ENCODE data around the gene VGLL2. TPM values are rescaled to one million over a fixed set of nuclear protein-coding genes. Genes with fewer than 3 reads are reported as not detected.

VGLL2 gene
- total RNA-seq, 1 donor from 2014 or later = not detected

- Mint-ChIP-seq H3K9me3 (no peaks in the 10 kb centered on the region), H3K27me3 (peaks cover 63% of the 10 kb centered on the region), H3K27ac (no peak overlapping the region), H3K36me3 (ENCODE audit: low read depth) (no peaks in the 10 kb centered on the region), H3K4me3 (no peak overlapping the region), H3K4me1 (peaks cover 15% of the 10 kb centered on the region)
- ChIA-PET POLR2A (no interaction called here), CTCF (no interaction called here)
- TF ChIP-seq, protein P1, sequence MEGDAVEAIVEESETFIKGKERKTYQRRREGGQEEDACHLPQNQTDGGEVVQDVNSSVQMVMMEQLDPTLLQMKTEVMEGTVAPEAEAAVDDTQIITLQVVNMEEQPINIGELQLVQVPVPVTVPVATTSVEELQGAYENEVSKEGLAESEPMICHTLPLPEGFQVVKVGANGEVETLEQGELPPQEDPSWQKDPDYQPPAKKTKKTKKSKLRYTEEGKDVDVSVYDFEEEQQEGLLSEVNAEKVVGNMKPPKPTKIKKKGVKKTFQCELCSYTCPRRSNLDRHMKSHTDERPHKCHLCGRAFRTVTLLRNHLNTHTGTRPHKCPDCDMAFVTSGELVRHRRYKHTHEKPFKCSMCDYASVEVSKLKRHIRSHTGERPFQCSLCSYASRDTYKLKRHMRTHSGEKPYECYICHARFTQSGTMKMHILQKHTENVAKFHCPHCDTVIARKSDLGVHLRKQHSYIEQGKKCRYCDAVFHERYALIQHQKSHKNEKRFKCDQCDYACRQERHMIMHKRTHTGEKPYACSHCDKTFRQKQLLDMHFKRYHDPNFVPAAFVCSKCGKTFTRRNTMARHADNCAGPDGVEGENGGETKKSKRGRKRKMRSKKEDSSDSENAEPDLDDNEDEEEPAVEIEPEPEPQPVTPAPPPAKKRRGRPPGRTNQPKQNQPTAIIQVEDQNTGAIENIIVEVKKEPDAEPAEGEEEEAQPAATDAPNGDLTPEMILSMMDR (IDR thresholded peaks at IDR 0.05) = no peak
- DNase-seq (no peak), ATAC-seq (ENCODE audit: low read depth) (no peak)
- intact Hi-C loops (cut with micrococcal nuclease) = no loop called here
Observed at GRCh38 chr6:117266257-117267053, 1.1 kb downstream of the VGLL2 start.

- intact Hi-C loops (cut with micrococcal nuclease) = no loop called here
- CTCF ChIA-PET = no interaction called here
- Mint-ChIP-seq H3K4me1 (peaks cover 15% of the 10 kb centered on the region), H3K27ac (no peak overlapping the region), H3K27me3 (peaks cover 60% of the 10 kb centered on the region), H3K9me3 (no peaks in the 10 kb centered on the region), H3K36me3 (ENCODE audit: low read depth) (no peaks in the 10 kb centered on the region), H3K4me3 (no peak overlapping the region)
- ATAC-seq (ENCODE audit: low read depth) (no peak), DNase-seq (no peak)
- TF ChIP-seq, protein P1 (IDR thresholded peaks at IDR 0.05) = no peak
- POLR2A ChIA-PET = no interaction called here
Observed at GRCh38 chr6:117267054-117267347, 1.6 kb downstream of the VGLL2 start.

DNA sequence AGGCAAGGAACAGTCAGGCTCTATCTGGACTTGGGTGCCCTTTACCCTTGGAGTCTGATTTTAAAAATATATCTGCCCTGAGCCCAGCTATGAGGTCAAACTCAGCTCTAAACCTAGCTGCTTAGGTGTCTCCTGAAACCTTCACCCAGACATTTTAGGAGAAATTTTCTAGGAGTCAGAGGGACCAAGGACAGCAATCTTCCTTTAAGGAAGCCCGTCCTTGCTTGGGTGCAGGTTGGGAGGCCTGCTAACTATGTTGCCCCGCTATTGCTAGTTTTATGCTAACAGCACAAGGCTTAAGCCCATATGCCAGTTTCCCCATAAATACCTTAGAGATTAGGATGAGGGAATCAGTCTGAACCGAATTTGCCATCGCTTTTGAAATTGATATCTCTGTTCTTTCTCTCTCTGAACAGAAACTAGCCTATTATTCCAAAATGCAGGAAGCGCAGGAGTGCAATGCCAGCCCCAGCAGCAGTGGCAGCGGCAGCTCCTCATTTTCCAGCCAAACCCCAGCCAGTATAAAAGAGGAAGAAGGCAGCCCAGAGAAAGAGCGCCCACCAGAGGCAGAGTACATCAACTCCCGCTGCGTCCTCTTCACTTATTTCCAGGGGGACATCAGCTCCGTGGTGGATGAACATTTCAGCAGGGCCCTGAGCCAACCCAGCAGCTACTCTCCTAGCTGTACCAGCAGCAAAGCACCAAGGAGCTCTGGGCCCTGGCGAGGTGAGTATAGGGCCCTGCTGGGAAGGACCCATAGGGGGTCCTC lies 2.6 kb downstream of the VGLL2 start:
- ATAC-seq (ENCODE audit: low read depth) = no peak
- Mint-ChIP-seq H3K4me1 (peaks cover 15% of the 10 kb centered on the region), H3K4me3 (no peak overlapping the region), H3K27me3 (peaks cover 62% of the 10 kb centered on the region), H3K9me3 (no peaks in the 10 kb centered on the region), H3K27ac (no peak overlapping the region), H3K36me3 (ENCODE audit: low read depth) (no peaks in the 10 kb centered on the region)
- POLR2A ChIA-PET = no interaction called here
- CTCF ChIA-PET = no interaction called here
- DNase-seq = no peak
- intact Hi-C loops (cut with micrococcal nuclease) = no loop called here
- TF ChIP-seq, protein P1 (IDR thresholded peaks at IDR 0.05) = no peak

GRCh38 chr6:117268924-117269323 lies 3.6 kb downstream of the VGLL2 start:
- Mint-ChIP-seq H3K9me3 (no peaks in the 10 kb centered on the region), H3K36me3 (ENCODE audit: low read depth) (no peaks in the 10 kb centered on the region), H3K27me3 (peaks cover 62% of the 10 kb centered on the region), H3K27ac (no peak overlapping the region), H3K4me3 (no peak overlapping the region), H3K4me1 (peaks cover 15% of the 10 kb centered on the region)
- TF ChIP-seq, protein P1 (IDR thresholded peaks at IDR 0.05) = no peak
- no peak for ATAC-seq (ENCODE audit: low read depth)
- ChIA-PET POLR2A (no interaction called here), CTCF (no interaction called here)
- intact Hi-C loops (cut with micrococcal nuclease) = no loop called here
- DNase-seq = no peak

GRCh38 chr6:117269638-117270054 lies 4.3 kb downstream of the VGLL2 start:
- no peak overlapping the region for H3K27ac Mint-ChIP-seq
- H3K9me3 Mint-ChIP-seq = no peaks in the 10 kb centered on the region
- intact Hi-C loops (cut with micrococcal nuclease) = no loop called here
- peaks cover 62% of the 10 kb centered on the region for H3K27me3 Mint-ChIP-seq
- CTCF ChIA-PET = no interaction called here
- no peak overlapping the region for H3K4me3 Mint-ChIP-seq
- H3K36me3 Mint-ChIP-seq (ENCODE audit: low read depth) = no peaks in the 10 kb centered on the region
- peaks cover 9% of the 10 kb centered on the region for H3K4me1 Mint-ChIP-seq
- ATAC-seq (ENCODE audit: low read depth) (no peak), DNase-seq (no peak)
- TF ChIP-seq, protein P1 (IDR thresholded peaks at IDR 0.05) = no peak
- POLR2A ChIA-PET = no interaction called here

Data from activated B cell treated with CpG ODN at 0.5 μM for 24 hours (primary cell).